Measurements from ENCODE around the gene PIAS4.

Gene PIAS4

DNA sequence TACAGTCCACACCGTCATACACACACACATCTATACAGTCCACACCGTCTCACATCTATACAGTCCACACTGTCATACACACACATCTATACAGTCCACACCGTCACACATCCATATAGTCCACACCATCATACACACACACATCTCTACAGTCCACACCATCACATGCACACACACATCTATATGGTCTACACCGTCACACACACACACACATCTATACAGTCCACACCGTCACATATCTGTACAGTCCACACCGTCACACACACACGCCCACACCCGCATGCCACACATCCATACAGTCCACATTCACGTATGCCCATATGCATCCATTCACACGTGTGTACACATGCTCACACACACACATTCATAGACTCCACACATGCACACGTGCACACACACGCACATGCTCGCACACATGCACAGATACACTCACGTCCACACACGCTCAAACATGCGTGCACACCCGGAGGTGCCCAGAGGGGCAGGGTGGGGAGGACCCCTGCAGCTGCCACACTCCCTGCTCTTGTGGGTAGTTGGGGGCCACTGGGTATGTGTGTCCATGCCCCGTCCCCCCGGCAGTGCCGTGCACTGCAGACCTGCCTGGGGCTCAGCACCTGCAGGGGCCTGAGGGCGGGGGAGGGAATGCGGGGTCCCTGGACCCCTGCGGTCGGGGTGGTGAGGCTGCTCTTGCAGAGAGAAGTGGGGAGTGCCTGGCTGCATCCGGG, 29.2 kb downstream of the PIAS4 start:
- Histone ChIP-seq H3K27ac (no peak overlapping the region), H3K4me3 (no peak overlapping the region)

DNA sequence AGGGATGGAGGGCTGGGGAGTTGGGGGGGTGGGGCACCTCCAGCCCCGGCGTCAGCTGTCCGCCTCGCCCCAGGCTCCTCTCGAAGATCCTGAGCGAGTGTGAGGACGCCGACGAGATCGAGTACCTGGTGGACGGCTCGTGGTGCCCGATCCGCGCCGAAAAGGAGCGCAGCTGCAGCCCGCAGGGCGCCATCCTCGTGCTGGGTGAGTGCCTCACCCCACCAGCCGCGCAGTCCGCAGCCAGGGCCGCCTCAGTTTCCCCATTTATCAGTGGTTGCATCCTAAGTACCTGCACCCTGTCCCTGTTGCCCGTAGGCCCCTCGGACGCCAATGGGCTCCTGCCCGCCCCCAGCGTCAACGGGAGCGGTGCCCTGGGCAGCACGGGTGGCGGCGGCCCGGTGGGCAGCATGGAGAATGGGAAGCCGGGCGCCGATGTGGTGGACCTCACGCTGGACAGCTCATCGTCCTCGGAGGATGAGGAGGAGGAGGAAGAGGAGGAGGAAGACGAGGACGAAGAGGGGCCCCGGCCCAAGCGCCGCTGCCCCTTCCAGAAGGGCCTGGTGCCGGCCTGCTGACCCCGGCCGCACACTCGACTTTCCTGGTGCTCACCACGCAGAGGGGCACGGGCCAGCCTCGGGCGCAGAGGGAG, 29.9 kb downstream of the PIAS4 start:
- Histone ChIP-seq H3K27ac (no peak overlapping the region), H3K4me3 (no peak overlapping the region)

DNA sequence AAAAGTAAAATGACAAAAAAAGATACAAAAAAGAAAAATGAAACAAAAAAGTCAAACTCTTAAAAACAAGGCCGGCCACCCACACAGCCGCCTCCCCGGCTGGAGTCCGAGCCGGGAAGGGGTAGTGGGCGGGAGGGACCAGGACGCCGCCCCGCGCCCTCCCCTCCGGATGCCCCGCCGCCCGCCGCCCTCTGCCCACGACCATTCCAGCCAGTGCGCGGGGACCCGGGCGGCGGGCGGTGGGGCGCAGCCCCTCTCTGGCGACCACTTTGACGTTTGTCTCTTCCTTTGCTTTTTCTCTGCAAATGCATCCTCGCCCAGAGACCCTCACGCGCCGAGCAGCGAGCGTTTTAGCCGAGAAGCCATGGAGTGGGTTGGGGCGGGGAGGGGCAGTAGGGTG, 30.5 kb downstream of the PIAS4 start:
- Histone ChIP-seq H3K27ac (no peak overlapping the region), H3K4me3 (no peak overlapping the region)

DNA sequence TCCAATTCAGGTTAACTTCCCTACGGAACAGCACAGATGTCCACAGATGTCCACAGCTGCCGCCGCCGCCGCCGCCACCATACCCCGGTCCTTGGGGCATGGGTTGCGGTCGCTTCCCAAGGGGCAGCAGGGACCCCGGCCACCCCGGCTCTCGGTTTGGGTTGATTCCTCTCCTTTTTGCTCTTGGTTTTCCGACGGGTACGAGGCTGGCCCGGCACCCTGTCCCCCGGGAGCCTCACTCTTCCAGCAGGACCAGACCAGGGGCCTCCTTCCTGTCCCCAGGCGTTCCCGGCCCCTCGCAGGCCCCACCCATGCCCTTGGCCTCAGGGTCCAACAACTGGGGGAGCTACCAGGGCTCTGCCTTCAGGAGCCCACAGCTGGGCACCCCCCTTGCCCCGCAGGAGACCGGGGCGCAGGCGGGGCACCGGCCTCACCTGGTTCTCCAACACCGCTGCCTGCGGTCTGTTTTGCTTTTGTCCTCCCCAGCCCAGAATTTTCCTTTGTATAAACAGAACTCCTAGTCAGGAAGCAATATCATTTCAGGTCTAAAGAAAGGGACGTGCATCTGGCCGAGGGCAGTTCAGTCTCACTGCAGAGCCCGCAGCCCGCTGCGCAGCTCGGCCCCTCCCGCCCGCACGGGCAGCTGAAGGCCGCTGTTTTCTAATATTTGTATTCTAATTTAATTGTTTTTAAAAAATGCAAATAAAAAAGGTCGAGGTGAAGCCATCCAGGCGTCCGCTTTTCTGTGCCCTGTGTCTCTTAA, 31.3 kb downstream of the PIAS4 start:
- Histone ChIP-seq H3K27ac (no peak overlapping the region), H3K4me3 (no peak overlapping the region)

DNA sequence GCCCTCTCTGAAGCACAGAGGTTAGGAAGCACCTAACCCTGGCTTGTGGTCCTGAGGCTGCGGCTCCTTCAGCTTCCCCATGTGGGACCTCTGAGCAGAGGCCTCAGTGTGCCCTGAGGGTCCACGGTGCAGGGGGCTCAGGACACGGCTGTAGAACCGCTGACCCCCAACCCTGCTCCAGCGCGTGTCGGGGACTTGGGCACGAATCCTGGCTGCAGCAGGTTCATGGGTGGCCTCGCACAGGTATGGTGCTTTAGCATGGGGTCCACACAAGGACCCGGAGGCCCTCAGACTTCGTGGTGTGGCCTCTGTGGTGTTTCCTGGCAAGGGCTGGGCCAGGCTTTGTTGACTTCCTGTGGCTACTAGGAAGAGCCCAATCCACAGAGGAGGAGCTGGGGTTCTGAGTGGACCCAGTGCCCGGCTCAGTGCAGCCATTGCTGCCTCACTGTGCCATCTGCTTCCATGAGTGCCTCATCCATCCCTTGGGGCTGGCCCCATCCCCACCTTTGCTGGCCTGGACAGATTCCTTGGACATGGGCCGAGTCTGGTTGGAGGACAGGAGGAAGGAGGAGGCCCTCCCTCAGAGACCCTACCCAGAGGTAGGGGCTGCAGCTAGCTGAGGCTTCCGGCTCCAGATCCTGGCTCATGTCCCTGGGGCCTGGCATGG, 34.7 kb downstream of the PIAS4 start:
- H3K27ac ChIP-seq: peak overlapping the region in 9 of 21 experiments; percentile 4 to 73 (median 29)
- H3K4me3 ChIP-seq: no peak overlapping the region

DNA sequence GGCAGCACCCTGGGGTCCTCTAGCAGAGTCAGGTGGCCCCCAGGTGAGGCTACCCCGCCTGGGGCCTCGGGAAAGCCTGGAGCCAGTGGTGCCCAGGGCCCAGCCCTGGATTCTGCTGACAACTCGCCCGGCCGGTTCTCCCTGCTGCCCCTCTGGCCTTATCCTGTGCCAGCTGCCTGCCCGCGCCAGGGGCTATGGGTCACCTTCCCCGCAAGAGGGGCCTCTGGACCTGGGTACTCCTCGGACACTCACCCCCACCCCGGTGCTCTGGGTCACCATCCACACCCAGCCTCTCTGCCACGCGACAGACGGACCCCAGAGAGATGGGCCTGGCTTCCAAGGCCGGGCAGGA, 35.2 kb downstream of the PIAS4 start:
- H3K4me3 ChIP-seq: no peak overlapping the region
- H3K27ac ChIP-seq: peak overlapping the region in 8 of 21 experiments; percentile 4 to 73 (median 42)

DNA sequence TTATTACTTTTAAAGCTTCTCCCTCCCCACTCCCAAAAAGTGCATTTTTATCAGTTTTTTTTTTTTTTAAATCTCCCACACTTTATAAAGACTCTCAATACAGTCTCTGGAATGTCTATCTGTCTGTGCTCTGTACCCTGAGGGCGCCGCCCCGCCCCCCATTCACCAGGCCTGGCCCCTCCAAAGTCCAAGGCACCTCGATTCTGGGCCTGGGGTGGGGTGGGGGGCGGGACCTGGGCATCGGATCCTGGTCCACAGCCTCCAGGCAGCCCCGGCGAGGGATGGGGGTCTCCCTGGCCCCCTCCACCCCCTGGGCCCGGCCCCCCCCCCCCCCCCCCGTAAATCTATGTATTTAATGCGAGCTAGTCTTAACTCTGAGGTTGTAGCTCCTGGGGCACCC, 35.9 kb downstream of the PIAS4 start:
- Histone ChIP-seq H3K27ac (no peak overlapping the region), H3K4me3 (no peak overlapping the region)

DNA sequence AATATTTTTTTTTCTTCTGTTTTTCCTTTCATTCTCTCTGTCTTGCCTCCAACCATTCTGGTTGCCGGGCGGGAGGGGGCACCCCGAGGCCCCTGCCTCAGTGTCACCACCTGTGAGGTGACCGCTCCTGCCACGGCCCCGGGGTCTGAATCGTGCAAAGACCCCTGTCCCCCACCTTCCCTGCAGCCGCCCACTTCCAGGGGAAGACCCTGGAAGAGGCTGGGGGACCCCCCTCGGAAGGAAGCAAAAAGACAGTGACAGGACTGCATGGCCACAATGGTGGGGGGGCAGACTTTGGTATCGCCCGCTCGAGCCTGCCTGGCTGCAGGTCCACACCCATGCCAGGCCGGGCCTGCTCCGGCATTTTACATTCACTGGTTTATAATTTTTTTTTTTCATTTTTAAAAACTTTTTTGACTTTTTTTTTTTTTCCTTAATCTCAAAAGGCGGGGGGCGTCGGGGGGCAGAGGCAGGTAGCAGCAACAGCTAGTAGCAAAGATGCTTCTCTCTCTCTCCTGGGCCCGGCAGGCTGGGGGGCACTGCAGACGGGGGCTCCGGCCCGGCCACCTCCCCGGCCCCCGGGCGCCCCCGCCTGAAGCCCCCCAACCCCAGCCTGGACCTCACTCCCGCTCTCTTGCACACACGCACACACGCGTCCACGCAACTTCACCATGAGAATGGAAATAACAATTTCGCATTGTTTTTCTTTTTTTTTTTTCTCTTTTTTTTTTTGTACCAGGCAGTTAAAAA, 36.6 kb downstream of the PIAS4 start:
- H3K27ac ChIP-seq: peak overlapping the region in 1 of 21 experiments; percentile 18

DNA sequence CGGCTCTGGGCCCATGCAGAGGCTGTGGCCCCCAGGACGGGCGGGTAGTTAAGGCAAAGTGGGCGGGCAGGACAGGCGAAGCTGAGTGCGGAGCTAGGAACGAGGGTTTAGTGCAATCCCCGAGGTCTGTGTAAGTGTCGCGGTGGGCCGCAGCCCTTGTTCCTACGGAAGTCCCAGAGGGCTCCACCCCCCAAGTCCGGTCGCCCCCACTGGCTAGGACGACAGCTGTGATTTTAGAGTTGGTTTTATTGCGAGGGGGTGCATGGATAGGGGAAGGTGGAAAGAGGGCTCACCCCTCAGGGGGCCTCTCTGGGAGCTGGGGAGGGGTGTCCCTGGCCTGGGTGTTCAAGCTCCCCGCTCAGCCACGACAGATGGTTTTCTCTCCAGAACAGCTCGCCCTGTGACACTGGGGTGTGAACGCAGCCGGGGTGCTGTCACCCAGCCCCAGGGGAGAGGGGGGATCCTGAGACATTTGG, 37.5 kb downstream of the PIAS4 start:
- peak overlapping the region in 3 of 21 experiments; percentile 3 to 30 (median 10) for H3K27ac ChIP-seq

More for the DNA sequence above, 36.6 kb downstream of the PIAS4 start:
- no peak overlapping the region for H3K4me3 ChIP-seq

DNA sequence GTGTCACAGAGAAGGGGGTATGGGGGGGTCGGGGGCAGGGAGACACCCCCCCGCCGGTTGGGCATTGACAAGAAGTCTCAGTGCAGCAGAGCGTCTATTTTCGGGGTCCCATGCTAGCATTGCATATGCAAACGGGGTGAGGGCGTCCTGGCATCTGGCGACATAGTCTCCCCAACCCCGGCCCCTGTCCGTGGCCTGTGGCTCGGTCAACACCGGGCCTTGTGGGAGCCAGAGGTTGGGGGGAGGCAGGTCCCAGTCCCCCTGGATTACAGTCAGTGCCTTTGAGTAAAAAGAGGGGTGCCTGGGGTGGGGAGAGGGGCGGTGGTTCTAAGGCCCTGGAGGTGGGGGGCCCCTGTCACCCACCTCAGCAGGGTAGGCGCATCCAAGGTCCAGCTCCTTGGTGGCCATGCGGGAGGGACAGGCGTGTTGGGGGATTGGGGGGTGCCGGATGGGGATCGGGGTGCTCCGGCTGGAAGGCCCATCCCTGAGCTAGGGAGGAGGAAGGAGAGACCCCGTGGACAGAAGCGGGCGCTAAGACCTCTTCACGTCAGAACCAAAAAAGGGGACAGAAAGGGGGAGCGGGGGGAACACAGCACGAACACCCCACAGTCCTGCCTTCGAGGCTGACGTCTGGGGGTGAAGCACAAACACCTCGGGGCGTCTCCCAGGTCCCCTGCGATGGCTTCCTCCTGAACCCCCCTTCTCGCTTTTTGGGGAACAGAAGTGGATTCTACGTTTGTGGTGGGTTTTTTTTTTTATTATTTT, 38.2 kb downstream of the PIAS4 start:
- H3K4me3 ChIP-seq: no peak overlapping the region
- H3K27ac ChIP-seq: peak overlapping the region in 1 of 21 experiments; percentile 10

More for the DNA sequence above, 37.5 kb downstream of the PIAS4 start:
- H3K4me3 ChIP-seq: no peak overlapping the region

DNA sequence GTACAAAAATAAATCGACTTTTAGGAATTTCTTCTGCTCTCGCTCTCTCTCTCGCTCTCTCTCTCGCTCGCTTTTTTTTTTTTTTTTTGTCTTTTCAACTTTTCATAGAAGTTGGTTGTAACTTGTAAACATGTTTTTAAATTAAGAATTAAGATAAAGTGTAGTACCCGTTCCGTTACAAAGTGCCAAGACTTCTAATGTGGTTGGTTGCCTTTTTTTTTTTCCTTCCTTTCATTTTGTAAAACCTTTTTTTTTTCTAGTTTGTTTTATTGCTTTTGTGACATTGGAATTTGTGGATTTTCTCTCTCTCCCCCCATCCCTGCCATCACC, 38.8 kb downstream of the PIAS4 start:
- H3K27ac ChIP-seq: no peak overlapping the region

DNA sequence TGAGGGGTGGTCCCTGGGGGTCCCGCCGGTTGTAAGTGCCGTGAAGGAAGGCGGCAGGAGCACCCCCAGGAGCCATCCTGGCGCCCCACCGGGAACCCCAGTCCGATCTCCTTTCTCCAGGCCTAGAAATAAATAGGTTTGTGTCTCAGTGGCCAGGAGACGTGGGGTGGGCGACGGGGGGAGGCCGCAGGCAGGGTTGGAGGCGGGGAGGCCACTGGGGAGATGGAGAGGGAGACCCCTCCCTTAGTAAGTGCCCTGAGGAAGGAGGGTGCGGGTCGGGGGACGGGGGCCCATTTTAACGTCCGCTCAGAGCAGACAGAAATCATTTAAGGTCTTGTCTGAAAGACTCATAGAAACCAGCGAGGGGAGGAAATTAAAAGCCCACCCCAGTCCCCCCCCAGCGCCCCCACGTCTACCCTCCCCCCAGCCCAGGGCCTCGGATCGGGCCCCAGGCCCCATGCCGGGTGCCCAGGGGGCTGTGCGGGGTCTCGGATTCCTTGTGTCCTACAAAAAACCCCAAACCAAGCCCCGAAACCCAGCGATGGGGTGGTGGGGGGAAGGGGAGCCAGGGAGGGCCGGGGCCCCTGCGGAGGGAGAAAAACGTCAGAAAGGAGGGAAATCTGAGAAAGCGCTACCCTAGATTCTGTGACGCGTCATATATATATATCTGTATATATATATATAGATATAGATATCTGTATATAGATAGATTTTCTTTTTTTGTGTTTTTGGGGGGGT, 39.6 kb downstream of the PIAS4 start:
- peak overlapping the region in 2 of 21 experiments; percentile 13 to 30 for H3K27ac ChIP-seq
- no peak overlapping the region for H3K4me3 ChIP-seq

More for the DNA sequence above, 38.8 kb downstream of the PIAS4 start:
- no peak overlapping the region for H3K4me3 ChIP-seq

DNA sequence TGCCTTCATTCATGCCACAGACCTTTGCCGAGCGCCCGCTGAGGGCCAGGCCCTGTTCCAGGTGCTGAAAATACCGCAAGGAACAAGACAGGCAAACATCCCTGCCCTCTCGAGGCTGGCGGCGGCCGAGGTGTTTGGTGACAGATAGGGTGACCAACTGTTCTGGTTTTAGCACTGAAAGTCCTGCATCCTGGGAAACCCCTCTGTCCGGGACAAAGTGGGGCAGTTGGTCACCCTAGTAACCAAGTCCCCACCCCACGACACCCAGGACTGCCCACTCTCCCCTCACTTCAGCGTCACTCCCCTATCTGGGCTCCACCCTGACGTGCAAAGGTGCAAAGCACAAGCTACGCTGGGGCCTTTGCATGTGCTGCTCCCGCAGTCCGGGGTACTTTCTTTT, 41.9 kb downstream of the PIAS4 start:
- Histone ChIP-seq H3K27ac (no peak overlapping the region), H3K4me3 (no peak overlapping the region)

DNA sequence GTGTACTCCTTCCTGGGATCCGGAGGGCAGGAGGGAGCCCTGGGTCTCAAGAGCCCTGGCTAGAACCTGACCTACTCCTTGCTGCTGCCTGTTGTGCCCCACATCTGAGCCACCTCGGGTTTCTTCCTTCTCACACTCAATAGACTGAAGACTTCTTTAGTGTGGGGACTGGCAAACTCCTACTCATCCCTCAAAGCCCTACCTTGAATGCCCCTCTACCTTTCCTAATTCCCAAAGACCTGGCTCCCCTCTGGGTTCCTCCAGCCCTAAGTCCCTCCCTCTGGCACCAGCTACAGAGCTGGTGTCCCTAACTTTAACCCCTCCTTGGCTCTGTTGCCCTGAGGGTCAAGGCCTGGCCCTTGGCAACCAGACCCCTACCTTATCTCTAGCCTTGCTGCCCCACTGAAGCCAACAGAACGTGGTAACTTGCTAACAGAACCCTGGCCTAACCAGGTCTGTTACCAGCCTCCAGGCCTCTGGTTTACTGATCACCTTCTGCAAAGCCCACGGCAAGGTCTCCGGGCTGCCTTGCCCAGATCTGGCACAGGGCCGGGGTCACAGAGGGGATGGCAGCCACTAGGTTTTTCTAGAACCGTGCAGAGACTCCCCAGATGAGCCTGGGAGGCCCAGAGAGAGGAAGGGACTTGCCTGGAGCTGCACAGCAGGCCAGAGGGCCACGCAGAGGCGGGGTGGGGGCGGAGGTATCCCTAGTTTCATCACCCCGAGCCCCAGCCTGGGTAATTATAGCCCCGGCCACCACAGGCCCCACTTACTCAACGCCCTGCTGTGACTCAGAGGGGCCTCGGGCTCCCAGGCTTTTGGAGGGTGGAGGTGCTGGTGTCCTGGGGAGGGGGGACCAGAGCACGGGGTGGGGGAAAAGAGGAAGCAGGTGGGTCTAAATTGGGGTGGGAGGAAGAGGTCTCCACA, 43.9 kb downstream of the PIAS4 start:
- Histone ChIP-seq H3K27ac (peak overlapping the region in 20 of 21 experiments; percentile 44 to 88 (median 80)), H3K4me3 (peak overlapping the region in 1 of 7 experiments; percentile 10)

DNA sequence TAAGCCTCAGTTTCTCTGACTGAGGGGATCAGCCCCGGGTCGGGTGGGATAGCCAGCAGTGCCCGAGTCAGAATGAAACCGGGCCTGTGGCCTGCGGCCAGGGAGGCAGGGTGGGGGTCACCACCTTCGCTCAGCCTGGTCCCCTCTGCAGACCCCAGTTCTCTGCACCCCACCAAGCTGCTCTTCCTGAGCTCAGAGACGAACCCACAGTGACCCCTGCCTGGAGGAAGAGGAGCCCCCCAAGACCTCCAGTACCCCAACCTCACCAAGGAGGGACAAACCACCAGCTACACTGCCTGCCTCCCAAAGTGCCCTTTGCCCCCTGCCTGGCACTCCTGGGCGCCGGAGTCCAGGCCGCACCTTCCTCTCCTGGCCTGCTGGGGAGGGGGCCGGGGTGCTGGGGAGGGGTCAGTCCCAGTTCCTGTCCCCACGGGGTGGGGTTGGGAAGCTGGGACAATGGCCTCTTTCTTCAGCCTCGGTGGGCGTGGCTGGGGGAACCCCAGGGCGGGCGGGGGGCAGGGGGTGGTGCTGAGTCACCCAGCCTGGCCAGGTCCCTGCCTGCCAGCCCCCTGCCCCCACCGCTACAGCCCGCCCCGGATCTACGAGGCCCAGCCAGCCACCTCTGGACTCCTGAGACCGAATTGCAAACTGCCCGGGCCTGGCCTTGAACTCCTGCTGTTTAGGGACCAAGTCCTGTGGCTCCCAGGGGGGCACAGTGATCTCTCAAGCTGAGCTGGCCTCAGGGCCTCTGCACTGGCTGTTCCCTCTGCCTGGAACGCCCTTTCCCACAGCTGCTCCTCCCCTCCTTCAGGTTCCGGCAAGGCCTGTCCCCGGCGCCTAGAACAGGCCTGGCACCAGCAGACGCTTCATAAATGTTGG, 44.8 kb downstream of the PIAS4 start:
- peak overlapping the region in 1 of 7 experiments; percentile 10 for H3K4me3 ChIP-seq
- H3K27ac ChIP-seq: peak overlapping the region in 20 of 21 experiments; percentile 44 to 88 (median 80)

DNA sequence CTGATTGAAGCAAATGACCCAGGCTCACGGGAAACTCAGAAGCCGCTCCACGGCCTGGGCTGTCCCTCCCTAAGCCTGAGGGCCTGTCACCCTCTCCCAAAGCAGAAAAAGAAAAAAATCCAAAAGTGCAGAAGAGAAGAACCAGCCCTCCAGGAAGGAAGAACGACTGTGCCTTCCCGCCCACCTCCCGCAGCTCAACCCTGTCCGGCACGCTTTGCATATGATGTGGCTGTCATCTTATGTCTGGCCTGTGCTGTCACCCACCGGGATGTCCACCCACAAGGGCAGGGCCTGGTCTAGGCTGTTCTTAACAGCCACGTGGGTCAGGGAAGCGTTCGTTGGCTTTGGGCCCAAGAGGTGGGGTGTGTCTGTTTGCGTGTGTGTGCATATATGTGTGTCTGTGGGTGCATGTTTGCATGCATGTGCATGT, 45.5 kb downstream of the PIAS4 start:
- H3K4me3 ChIP-seq: no peak overlapping the region
- peak overlapping the region in 19 of 21 experiments; percentile 44 to 88 (median 80) for H3K27ac ChIP-seq

All from skin epidermis (tissue), 12 donors.